BJ (cell line): ENCODE measurements around the gene POLD1. TPM values are rescaled to one million over a fixed set of nuclear protein-coding genes. Genes with fewer than 3 reads are reported as not detected.

Experiments used
- CTCF ChIA-PET: fragments of 350-600 bp; formaldehyde crosslinking; extraction: SDS; loops from one replicate; lab custom pipeline; 2021; ENCODE audit warnings: antibody characterized with exemption, inconsistent platforms; lab: Yijun Ruan, JAX
- POLR2A ChIA-PET: fragments of 300-600 bp; sonication (Branson Sonifier 250); formaldehyde crosslinking; extraction: SDS; loops from one replicate; lab custom pipeline; 2021; ENCODE audit warnings: antibody characterized with exemption; lab: Charles Lee
- DNase-seq: peaks from one replicate; pipeline ENCODE4 v3.0.0-alpha.2; 2011; ENCODE audit warnings: low read depth
- H3K27me3 ChIP-seq: 2 replicates; pipeline ENCODE4 v1.6.0; 2011; ENCODE audit warnings: low read length; ENCODE audit not compliant: control insufficient read depth, insufficient read depth
- H3K36me3 ChIP-seq: 2 replicates; pipeline ENCODE4 v1.5.1; 2011; ENCODE audit warnings: low read length; ENCODE audit not compliant: control insufficient read depth, insufficient read depth
- H3K4me3 ChIP-seq: 2 replicates; pipeline ENCODE4 v1.5.1; 2011; ENCODE audit warnings: low read depth, mild to moderate bottlenecking, control low read depth, low read length
- CTCF ChIP-seq: IDR thresholded peaks from 2 replicates; pipeline ENCODE4 v1.5.1; 2011; ENCODE audit warnings: low read depth, mild to moderate bottlenecking, control low read depth, inconsistent platforms, low read length, moderate library complexity; ENCODE audit not compliant: insufficient read depth
- polyA plus RNA-seq: library from polyadenylated mRNA; depleted of rRNA; stranded (reverse); fragments of >200 nt; gene quantifications from 2 replicates; pipeline ENCODE4 v1.2.3, GENCODE V29; 2011

POLD1 gene
- polyA plus RNA-seq, 1 experiment: 10.8 TPM

DNA sequence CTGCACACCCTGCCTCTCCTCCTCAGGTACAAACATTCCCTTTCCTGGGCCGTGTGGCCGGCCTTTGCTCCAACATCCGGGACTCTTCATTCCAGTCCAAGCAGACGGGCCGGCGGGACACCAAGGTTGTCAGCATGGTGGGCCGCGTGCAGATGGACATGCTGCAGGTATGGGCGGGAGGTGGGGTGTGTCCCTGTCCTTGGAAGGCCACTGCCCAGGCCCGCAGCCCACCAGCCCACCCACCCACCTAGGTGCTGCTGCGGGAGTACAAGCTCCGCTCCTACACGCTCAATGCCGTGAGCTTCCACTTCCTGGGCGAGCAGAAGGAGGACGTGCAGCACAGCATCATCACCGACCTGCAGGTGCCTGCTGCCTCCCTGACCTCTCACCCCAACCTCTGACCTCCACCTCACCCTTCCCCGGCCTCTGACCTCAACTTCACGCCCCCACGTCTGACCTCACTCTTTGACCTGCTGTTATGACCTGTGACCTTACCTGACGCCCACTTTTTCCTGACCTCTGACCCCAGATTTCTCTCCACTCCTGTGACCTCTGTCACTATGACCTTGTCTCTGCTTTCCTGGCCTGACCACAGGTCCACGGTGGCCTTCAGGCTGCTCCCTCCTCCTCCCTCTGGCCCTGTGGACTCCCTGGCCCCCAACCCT lies 22.1 kb downstream of the POLD1 start:
- H3K27me3 ChIP-seq: no peaks in the 10 kb centered on the region
- peaks cover 3% of the 10 kb centered on the region; the same call in 1 of the 2 replicates for H3K36me3 ChIP-seq
- DNase-seq: no peak
- no peak overlapping the region for H3K4me3 ChIP-seq
- POLR2A ChIA-PET: no interaction called here
- CTCF ChIA-PET: no interaction called here
- TF ChIP-seq CTCF: no peak

DNA sequence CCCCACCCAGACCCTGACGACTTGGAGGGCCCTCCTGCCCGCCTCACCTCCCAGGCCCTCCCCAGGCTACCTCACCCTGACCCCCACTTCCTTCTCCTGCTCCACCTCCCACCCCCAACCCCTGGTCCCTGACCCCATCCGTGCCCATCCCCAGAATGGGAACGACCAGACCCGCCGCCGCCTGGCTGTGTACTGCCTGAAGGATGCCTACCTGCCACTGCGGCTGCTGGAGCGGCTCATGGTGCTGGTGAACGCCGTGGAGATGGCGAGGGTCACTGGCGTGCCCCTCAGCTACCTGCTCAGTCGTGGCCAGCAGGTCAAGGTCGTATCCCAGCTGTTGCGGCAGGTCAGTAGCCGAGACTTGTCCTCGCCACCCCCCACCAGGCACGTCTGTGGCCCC lies 22.7 kb downstream of the POLD1 start:
- CTCF ChIA-PET: no interaction called here
- Histone ChIP-seq H3K36me3 (peaks cover 3% of the 10 kb centered on the region; the same call in 1 of the 2 replicates), H3K27me3 (no peaks in the 10 kb centered on the region), H3K4me3 (no peak overlapping the region)
- POLR2A ChIA-PET: no interaction called here
- TF ChIP-seq CTCF: no peak
- DNase-seq: no peak

GRCh38 chr19:50409347-50409746 lies 25.2 kb downstream of the POLD1 start:
- POLR2A ChIA-PET: no interaction called here

GRCh38 chr19:50410109-50410508 lies 26.0 kb downstream of the POLD1 start:
- no peak for DNase-seq
- ChIA-PET POLR2A (interaction anchor here (0.5 kb wide), 1 partner anchor 78 kb away, joined by 5 read pairs; no protein-coding TSS in a partner anchor), CTCF (interaction anchor here (0.7 to 2.0 kb wide), 3 partner anchors 9 to 42 kb away, joined by 3 to 5 read pairs (median 3); partner anchors contain the start of gene SPIB)
- Histone ChIP-seq H3K4me3 (no peak overlapping the region), H3K36me3 (peaks cover 4% of the 10 kb centered on the region), H3K27me3 (no peaks in the 10 kb centered on the region)
- no peak for TF ChIP-seq CTCF

More at GRCh38 chr19:50409347-50409746, 25.2 kb downstream of the POLD1 start:
- H3K4me3 ChIP-seq: no peak overlapping the region
- no peaks in the 10 kb centered on the region for H3K27me3 ChIP-seq
- H3K36me3 ChIP-seq: peaks cover 4% of the 10 kb centered on the region
- TF ChIP-seq CTCF: no peak
- no peak for DNase-seq
- CTCF ChIA-PET: interaction anchor here (1.7 to 2.0 kb wide), 2 partner anchors 12 to 41 kb away, joined by 3 to 5 read pairs; no protein-coding TSS in a partner anchor

- CTCF ChIA-PET: interaction anchor here (1.1 kb wide), 1 partner anchor 44 kb away, joined by 3 read pairs; no protein-coding TSS in a partner anchor
- no peak for TF ChIP-seq CTCF
- H3K4me3 ChIP-seq: no peak overlapping the region
- no peak for DNase-seq
- POLR2A ChIA-PET: no interaction called here
- peaks cover 3% of the 10 kb centered on the region for H3K36me3 ChIP-seq
- H3K27me3 ChIP-seq: no peaks in the 10 kb centered on the region
These were observed 28.3 kb downstream of the POLD1 start for GRCh38 chr19:50412419-50412818.
